HG03469 (cell line): ENCODE measurements around the gene SFMBT2.
A peak's percentile ranks its signal among the peaks of the same experiment; 100 is the strongest.

Experiments used
- ATAC-seq: cut with Tn5 transposase; IDR thresholded peaks from one replicate; pipeline ENCODE4 v1.9.1; 2021; ENCODE audit warnings: mild to moderate bottlenecking, moderate library complexity, moderate number of reproducible peaks; ENCODE audit not compliant: unreplicated experiment

SFMBT2 gene

GRCh38 chr10:7426349-7426748 is 15.5 kb upstream of the SFMBT2 start:
- no peak for ATAC-seq

GRCh38 chr10:7425691-7426090 is 14.9 kb upstream of the SFMBT2 start:
- no peak for ATAC-seq

- no peak for ATAC-seq
These were observed 14.1 kb upstream of the SFMBT2 start for GRCh38 chr10:7424919-7425318.

- ATAC-seq: no peak
These were observed 13.5 kb upstream of the SFMBT2 start for GRCh38 chr10:7424315-7424714.

- ATAC-seq: no peak
These were observed 12.7 kb upstream of the SFMBT2 start for GRCh38 chr10:7423521-7423920.

- ATAC-seq: no peak
These were observed 10.7 kb upstream of the SFMBT2 start for GRCh38 chr10:7421526-7421925.

- no peak for ATAC-seq
These were observed 9.2 kb upstream of the SFMBT2 start for GRCh38 chr10:7419998-7420397.

- no peak for ATAC-seq
These were observed 7.0 kb upstream of the SFMBT2 start for GRCh38 chr10:7417807-7418206.

GRCh38 chr10:7417103-7417623 is 6.3 kb upstream of the SFMBT2 start:
- ATAC-seq: no peak

GRCh38 chr10:7414766-7415165 is 3.9 kb upstream of the SFMBT2 start:
- ATAC-seq: no peak

- no peak for ATAC-seq
These were observed 2.1 kb upstream of the SFMBT2 start for GRCh38 chr10:7412928-7413282.

- ATAC-seq: no peak
These were observed 1.5 kb upstream of the SFMBT2 start for GRCh38 chr10:7412237-7412927.

- no peak for ATAC-seq
These were observed 866 bp upstream of the SFMBT2 start for GRCh38 chr10:7411671-7412128.

GRCh38 chr10:7410301-7410861 is 453 bp downstream of the SFMBT2 start:
- ATAC-seq: no peak

GRCh38 chr10:7409732-7410168 is 1.1 kb downstream of the SFMBT2 start:
- ATAC-seq: no peak

- ATAC-seq: peak; percentile 38
These were observed 1.6 kb downstream of the SFMBT2 start for GRCh38 chr10:7409045-7409731.

- no peak for ATAC-seq
These were observed 2.4 kb downstream of the SFMBT2 start for GRCh38 chr10:7408291-7409044.

- no peak for ATAC-seq
These were observed 3.2 kb downstream of the SFMBT2 start for GRCh38 chr10:7407368-7408290.

- no peak for ATAC-seq
These were observed 4.0 kb downstream of the SFMBT2 start for GRCh38 chr10:7406712-7407333.

GRCh38 chr10:7405637-7406036 is 5.2 kb downstream of the SFMBT2 start:
- ATAC-seq: no peak
